H9 (cell line): ENCODE data around the gene CHPT1. TPM values are rescaled to one million over a fixed set of nuclear protein-coding genes. Genes with fewer than 3 reads are reported as not detected.

Experiments
- DNase-seq: peaks from one replicate; pipeline ENCODE4 v3.0.0-alpha.2; 2017
- H2AFZ ChIP-seq: one replicate; pipeline ENCODE4 v1.6.1; 2013; ENCODE audit warnings: mild to moderate bottlenecking, low read length, control low read depth, moderate library complexity
- H2AK5ac ChIP-seq: 2 replicates; pipeline ENCODE4 v1.6.1; 2013; ENCODE audit warnings: low read length, control low read depth, mixed read lengths; ENCODE audit not compliant: insufficient read length
- H2BK120ac ChIP-seq: one replicate; pipeline ENCODE4 v1.6.1; 2013; ENCODE audit warnings: low read depth, mild to moderate bottlenecking, low read length, control low read depth, inconsistent platforms; ENCODE audit not compliant: poor library complexity, severe bottlenecking
- H2BK12ac ChIP-seq: 2 replicates; pipeline ENCODE4 v1.6.1; 2013; ENCODE audit warnings: low read length, control low read depth, mixed read lengths, low read depth; ENCODE audit not compliant: insufficient read length
- H2BK15ac ChIP-seq: 2 replicates; pipeline ENCODE4 v1.6.1; 2013; ENCODE audit warnings: low read depth, low read length, control low read depth
- H2BK20ac ChIP-seq: one replicate; pipeline ENCODE4 v1.6.1; 2013; ENCODE audit warnings: low read depth, mild to moderate bottlenecking, low read length, control low read depth, inconsistent platforms; ENCODE audit not compliant: poor library complexity, severe bottlenecking
- H2BK5ac ChIP-seq: 2 replicates; pipeline ENCODE4 v1.6.1; 2013; ENCODE audit warnings: low read length, control low read depth, mixed read lengths; ENCODE audit not compliant: insufficient read length
- H3K14ac ChIP-seq: 2 replicates; pipeline ENCODE4 v1.6.1; 2013; ENCODE audit warnings: low read length, control low read depth; ENCODE audit not compliant: insufficient read depth
- H3K18ac ChIP-seq: 2 replicates; pipeline ENCODE4 v1.6.1; 2013; ENCODE audit warnings: low read depth, mild to moderate bottlenecking, mixed read lengths, low read length, control low read depth; ENCODE audit not compliant: insufficient read length
- H3K23ac ChIP-seq: 2 replicates; pipeline ENCODE4 v1.6.1; 2013; ENCODE audit warnings: low read length, control low read depth, mixed read lengths, low read depth; ENCODE audit not compliant: insufficient read length
- H3K23me2 ChIP-seq: 2 replicates; pipeline ENCODE4 v1.6.1; 2013; ENCODE audit warnings: low read depth, mild to moderate bottlenecking, mixed read lengths, low read length, control low read depth; ENCODE audit not compliant: insufficient read length, poor library complexity, severe bottlenecking
- H3K27ac ChIP-seq: 2 replicates; pipeline ENCODE4 v1.5.1; 2013; ENCODE audit warnings: low read length, control low read depth, mixed read lengths, low read depth; ENCODE audit not compliant: insufficient read length
- H3K27me3 ChIP-seq: 2 replicates; pipeline ENCODE4 v1.6.1; 2013; ENCODE audit warnings: low read length, control low read depth, inconsistent platforms; ENCODE audit not compliant: insufficient read depth
- H3K4ac ChIP-seq: 2 replicates; pipeline ENCODE4 v1.6.1; 2013; ENCODE audit warnings: low read depth, mild to moderate bottlenecking, control low read depth, inconsistent platforms, low read length, moderate library complexity
- H3K4me1 ChIP-seq: 2 replicates; pipeline ENCODE4 v1.6.1; 2013; ENCODE audit warnings: low read length, control low read depth, inconsistent platforms; ENCODE audit not compliant: insufficient read depth
- H3K4me2 ChIP-seq: 2 replicates; pipeline ENCODE4 v1.6.1; 2013; ENCODE audit warnings: low read length, control low read depth, mixed read lengths; ENCODE audit not compliant: insufficient read length, insufficient read depth
- H3K56ac ChIP-seq: 2 replicates; pipeline ENCODE4 v1.6.1; 2013; ENCODE audit warnings: low read depth, mild to moderate bottlenecking, mixed read lengths, low read length, control low read depth; ENCODE audit not compliant: insufficient read length
- H3K79me1 ChIP-seq: 2 replicates; pipeline ENCODE4 v1.6.1; 2013; ENCODE audit warnings: low read depth, mild to moderate bottlenecking, moderate library complexity, low read length, control low read depth, inconsistent platforms; ENCODE audit not compliant: insufficient read depth, poor library complexity, severe bottlenecking
- H3K79me2 ChIP-seq: 2 replicates; pipeline ENCODE4 v1.6.1; 2013; ENCODE audit warnings: low read length, control low read depth, inconsistent platforms; ENCODE audit not compliant: insufficient read depth
- H3K9ac ChIP-seq: 2 replicates; pipeline ENCODE4 v1.6.1; 2013; ENCODE audit warnings: low read length, control low read depth, mixed read lengths; ENCODE audit not compliant: insufficient read length; ENCODE audit errors: extremely low read depth
- H3K9me3 ChIP-seq: one replicate; pipeline ENCODE4 v1.6.1; 2013; ENCODE audit warnings: low read depth, low read length, inconsistent platforms; ENCODE audit not compliant: control insufficient read depth
- H3T11ph ChIP-seq: one replicate; pipeline ENCODE4 v1.6.1; 2013; ENCODE audit warnings: mild to moderate bottlenecking, low read length, control low read depth, inconsistent platforms
- H4K20me1 ChIP-seq: one replicate; pipeline ENCODE4 v1.6.1; 2013; ENCODE audit not compliant: control insufficient read depth, insufficient read length, insufficient read depth
- H4K5ac ChIP-seq: 2 replicates; pipeline ENCODE4 v1.6.1; 2013; ENCODE audit warnings: low read depth, mild to moderate bottlenecking, mixed read lengths, low read length, control low read depth; ENCODE audit not compliant: insufficient read length
- H4K8ac ChIP-seq: replicated peaks from 2 replicates; pipeline ENCODE4 v1.6.1; 2013; ENCODE audit warnings: low read length, control low read depth, mixed read lengths, low read depth; ENCODE audit not compliant: insufficient read length
- H4K91ac ChIP-seq: 2 replicates; pipeline ENCODE4 v1.6.1; 2013; ENCODE audit warnings: low read depth, mild to moderate bottlenecking, moderate library complexity, mixed read lengths, low read length, control low read depth; ENCODE audit not compliant: insufficient read length
- H3K27ac Mint-ChIP-seq, 3 experiments: 2 replicates in 2 of 3; 3 replicates in 1 of 3; pipeline ENCODE4 v1.8.0; 2020 to 2021; ENCODE audit warnings: mixed read lengths in 3 of 3, mild to moderate bottlenecking in 1 of 3, moderate library complexity in 1 of 3
- H3K27me3 Mint-ChIP-seq: 2 replicates; pipeline ENCODE4 v1.8.0; 2021; ENCODE audit warnings: low read depth, mild to moderate bottlenecking, moderate library complexity, mixed read lengths
- H3K36me3 Mint-ChIP-seq, 3 experiments: 2 replicates in 2 of 3; 3 replicates in 1 of 3; pipeline ENCODE4 v1.8.0; 2020 to 2021; ENCODE audit warnings: low read depth in 3 of 3, mixed read lengths in 3 of 3; ENCODE audit not compliant: insufficient read depth in 1 of 3
- H3K4me1 Mint-ChIP-seq, 2 experiments: 2 replicates each; pipeline ENCODE4 v1.8.0; 2020; ENCODE audit warnings: mixed read lengths in 2 of 2
- H3K4me3 Mint-ChIP-seq, 2 experiments: 2 replicates in 1 of 2; 3 replicates in 1 of 2; pipeline ENCODE4 v1.8.0; 2020 to 2021; ENCODE audit warnings: mild to moderate bottlenecking in 2 of 2, mixed read lengths in 2 of 2, moderate library complexity in 1 of 2
- H3K9me3 Mint-ChIP-seq, 2 experiments: 2 replicates in 1 of 2; 3 replicates in 1 of 2; pipeline ENCODE4 v1.8.0; 2020; ENCODE audit warnings: mild to moderate bottlenecking in 2 of 2, mixed read lengths in 2 of 2, moderate library complexity in 1 of 2
- CTCF ChIP-seq: fragments of 200-600 bp; sonication (generic); conservative IDR thresholded peaks from 3 replicates; pipeline ENCODE4 v1.8.0; 2021; ENCODE audit warnings: antibody characterized with exemption, mild to moderate bottlenecking
- WGBS: extraction: QIAGEN DNeasy Blood & Tissue Kit; methylation state at CpG from one replicate; pipeline ENCODE4 v1.1.7; 2013; ENCODE audit warnings: missing lambda C conversion rate, low lambda C conversion rate, mixed read lengths; ENCODE audit not compliant: insufficient read length; ENCODE audit errors: extremely low coverage; 5-methylcytosine and 5-hydroxymethylcytosine counted together
- total RNA-seq: library from RNA; stranded (reverse); gene quantifications from 2 replicates; pipeline ENCODE4 v1.2.1, GENCODE V29; 2021

The CHPT1 gene
- total RNA-seq, 1 experiment from 2014 or later = 17.1 TPM

GRCh38 chr12:101747697-101748096 is 50.3 kb downstream of the CHPT1 start:
- no peaks in the 10 kb centered on the region for H3K9me3 Mint-ChIP-seq
- no peaks in the 10 kb centered on the region for H3K23me2 ChIP-seq
- H3K4me1 Mint-ChIP-seq = peaks cover 10 to 11% of the 10 kb centered on the region in 2 experiments
- H3K27me3 ChIP-seq = no peaks in the 10 kb centered on the region
- H2BK12ac ChIP-seq = no peak overlapping the region
- H3K14ac ChIP-seq = no peak overlapping the region
- H4K5ac ChIP-seq = no peak overlapping the region
- no peak overlapping the region for H4K8ac ChIP-seq
- no peak overlapping the region for H3K9ac ChIP-seq
- no peak overlapping the region for H3K56ac ChIP-seq
- H3K4me1 ChIP-seq = no peaks in the 10 kb centered on the region
- no CpG with 5 or more reads among the region's 1 CpG for WGBS
- no peak overlapping the region for H3K27ac ChIP-seq
- H3K4me2 ChIP-seq = no peak overlapping the region
- no peaks in the 10 kb centered on the region for H3K27me3 Mint-ChIP-seq
- H2BK20ac ChIP-seq = no peak overlapping the region
- peaks cover 2 to 50% (median 50%) of the 10 kb centered on the region in 3 experiments; a peak in 6 of 7 replicates for H3K36me3 Mint-ChIP-seq
- no peaks in the 10 kb centered on the region for H4K20me1 ChIP-seq
- H4K91ac ChIP-seq = no peak overlapping the region
- H3K79me1 ChIP-seq = no peaks in the 10 kb centered on the region
- no peak overlapping the region for H3K4me3 Mint-ChIP-seq
- H3K18ac ChIP-seq = no peak overlapping the region
- no peaks in the 10 kb centered on the region for H3K79me2 ChIP-seq
- H3K4ac ChIP-seq = no peak overlapping the region
- H2AK5ac ChIP-seq = no peak overlapping the region
- no peak overlapping the region for H3K27ac Mint-ChIP-seq
- H2BK5ac ChIP-seq = no peak overlapping the region
- no peak for TF ChIP-seq CTCF
- H2BK120ac ChIP-seq = no peak overlapping the region
- no peaks in the 10 kb centered on the region for H3K9me3 ChIP-seq
- no peak overlapping the region for H2AFZ ChIP-seq
- no peak overlapping the region for H2BK15ac ChIP-seq
- no peak for DNase-seq
- no peak overlapping the region for H3T11ph ChIP-seq
- no peak overlapping the region for H3K23ac ChIP-seq
